Kidney epithelial cell (primary cell): ENCODE results near the gene TNIP1. TPM values are rescaled to one million over a fixed set of nuclear protein-coding genes. Genes with fewer than 3 reads are reported as not detected.

Experiments
- DNase-seq: peaks from one replicate; pipeline ENCODE4 v3.0.0-alpha.2; 2010; ENCODE audit warnings: low read depth
- H3K27me3 ChIP-seq: 2 replicates; pipeline ENCODE4 v1.6.0; 2011; ENCODE audit warnings: low read length; ENCODE audit not compliant: control insufficient read depth, insufficient read depth
- H3K36me3 ChIP-seq: 2 replicates; pipeline ENCODE4 v1.5.1; 2011; ENCODE audit warnings: low read length; ENCODE audit not compliant: control insufficient read depth, insufficient read depth
- H3K4me3 ChIP-seq: 2 replicates; pipeline ENCODE4 v1.5.1; 2011; ENCODE audit warnings: low read depth, mild to moderate bottlenecking, control low read depth, low read length
- CTCF ChIP-seq: IDR thresholded peaks from 2 replicates; pipeline ENCODE4 v1.5.1; 2011; ENCODE audit warnings: mild to moderate bottlenecking, moderate library complexity, low read length, control low read depth, inconsistent platforms; ENCODE audit not compliant: insufficient read depth, poor library complexity, severe bottlenecking
- total RNA-seq: library from RNA; depleted of rRNA; stranded (reverse); fragments of >200 nt; gene quantifications from 2 replicates; pipeline ENCODE4 v1.2.3, GENCODE V29; 2015

Gene TNIP1
- total RNA-seq, 1 donor from 2014 or later: 454 TPM

- Histone ChIP-seq H3K36me3 (no peaks in the 10 kb centered on the region), H3K27me3 (no peaks in the 10 kb centered on the region), H3K4me3 (no peak overlapping the region)
- no peak for DNase-seq
- TF ChIP-seq CTCF: no peak
These were observed 73.2 kb downstream of the TNIP1 start for GRCh38 chr5:151007430-151008209.

- Histone ChIP-seq H3K4me3 (no peak overlapping the region), H3K36me3 (no peaks in the 10 kb centered on the region), H3K27me3 (no peaks in the 10 kb centered on the region)
- TF ChIP-seq CTCF: no peak
- DNase-seq: no peak
These were observed 74.0 kb downstream of the TNIP1 start for GRCh38 chr5:151006704-151007334.

GRCh38 chr5:151005950-151006576 lies 74.8 kb downstream of the TNIP1 start:
- TF ChIP-seq CTCF: no peak
- DNase-seq: no peak

GRCh38 chr5:151005187-151005949 lies 75.5 kb downstream of the TNIP1 start:
- no peak overlapping the region for H3K4me3 ChIP-seq
- H3K27me3 ChIP-seq: no peaks in the 10 kb centered on the region
- DNase-seq: no peak
- H3K36me3 ChIP-seq: no peaks in the 10 kb centered on the region
- no peak for TF ChIP-seq CTCF

More at GRCh38 chr5:151005950-151006576, 74.8 kb downstream of the TNIP1 start:
- H3K27me3 ChIP-seq: no peaks in the 10 kb centered on the region
- H3K4me3 ChIP-seq: no peak overlapping the region
- H3K36me3 ChIP-seq: no peaks in the 10 kb centered on the region

- TF ChIP-seq CTCF: no peak
- DNase-seq: no peak
- Histone ChIP-seq H3K4me3 (no peak overlapping the region), H3K27me3 (no peaks in the 10 kb centered on the region), H3K36me3 (no peaks in the 10 kb centered on the region)
These were observed 76.3 kb downstream of the TNIP1 start for GRCh38 chr5:151004499-151004898.
